HepG2 (cell line): ENCODE measurements around the gene GSC2. TPM values are rescaled to one million over a fixed set of nuclear protein-coding genes. Genes with fewer than 3 reads are reported as not detected.

Experiments
- ATRX ChIP-seq: sonication (generic); formaldehyde crosslinking; IDR thresholded peaks from 2 replicates; pipeline ENCODE4 v1.4.0; 2020; ENCODE audit warnings: missing genetic modification reagents, borderline replicate concordance
- CAMTA2 ChIP-seq: sonication (generic); formaldehyde crosslinking; IDR thresholded peaks from 2 replicates; pipeline ENCODE4 v1.4.0; 2020; ENCODE audit warnings: mild to moderate bottlenecking, missing genetic modification reagents, borderline replicate concordance
- ETS1 ChIP-seq: sonication (generic); formaldehyde crosslinking; IDR thresholded peaks from 2 replicates; pipeline ENCODE4 v1.4.0; 2020; ENCODE audit warnings: missing genetic modification reagents
- GATAD2A ChIP-seq: IDR thresholded peaks from 2 replicates; pipeline ENCODE4 v1.6.1; 2016
- HBP1 ChIP-seq: IDR thresholded peaks from 2 replicates; pipeline ENCODE4 v1.6.1; 2016; ENCODE audit warnings: low read depth, control low read depth
- KLF12 ChIP-seq: sonication (generic); formaldehyde crosslinking; IDR thresholded peaks from 2 replicates; pipeline ENCODE4 v1.4.0; 2020; ENCODE audit warnings: missing genetic modification reagents, borderline replicate concordance
- MLLT10 ChIP-seq: sonication (generic); formaldehyde crosslinking; IDR thresholded peaks from 2 replicates; pipeline ENCODE4 v1.4.0; 2020; ENCODE audit warnings: missing genetic modification reagents
- MTERF4 ChIP-seq: sonication (generic); formaldehyde crosslinking; IDR thresholded peaks from 2 replicates; pipeline ENCODE4 v1.8.0; 2023; ENCODE audit warnings: mild to moderate bottlenecking, missing genetic modification reagents
- PCBP1 ChIP-seq: fragments of 200-400 bp; formaldehyde crosslinking; IDR thresholded peaks from 2 replicates; pipeline ENCODE4 v1.6.1; 2017; ENCODE audit warnings: mild to moderate bottlenecking, low read depth, low read length, borderline replicate concordance
- SMYD3 ChIP-seq: sonication (generic); formaldehyde crosslinking; IDR thresholded peaks from 2 replicates; pipeline ENCODE4 v1.8.1; 2023; ENCODE audit warnings: mild to moderate bottlenecking, missing genetic modification reagents
- STAG1 ChIP-seq: sonication (generic); formaldehyde crosslinking; IDR thresholded peaks from 2 replicates; pipeline ENCODE4 v1.4.0; 2020; ENCODE audit warnings: missing genetic modification reagents
- TIGD3 ChIP-seq: sonication (generic); formaldehyde crosslinking; IDR thresholded peaks from 2 replicates; pipeline ENCODE4 v1.5.1; 2020; ENCODE audit warnings: mild to moderate bottlenecking, missing genetic modification reagents, borderline replicate concordance
- ZBTB21 ChIP-seq: sonication (generic); formaldehyde crosslinking; IDR thresholded peaks from 2 replicates; pipeline ENCODE4 v1.4.0; 2020; ENCODE audit warnings: missing genetic modification reagents
- ZBTB25 ChIP-seq: IDR thresholded peaks from 2 replicates; pipeline ENCODE4 v1.6.1; 2018; ENCODE audit warnings: missing genetic modification reagents
- ZNF101 ChIP-seq: sonication (generic); formaldehyde crosslinking; IDR thresholded peaks from 2 replicates; pipeline ENCODE4 v1.4.0; 2020; ENCODE audit warnings: mild to moderate bottlenecking, low read depth, missing genetic modification reagents, borderline replicate concordance
- ZNF30 ChIP-seq: sonication (generic); formaldehyde crosslinking; IDR thresholded peaks from 2 replicates; pipeline ENCODE4 v1.5.0; 2020; ENCODE audit warnings: mild to moderate bottlenecking, missing genetic modification reagents
- ZNF710 ChIP-seq: sonication (generic); formaldehyde crosslinking; IDR thresholded peaks from 2 replicates; pipeline ENCODE4 v1.5.0; 2020; ENCODE audit warnings: mild to moderate bottlenecking, missing genetic modification reagents, borderline replicate concordance
- ZNF776 ChIP-seq: sonication (generic); formaldehyde crosslinking; IDR thresholded peaks from 2 replicates; pipeline ENCODE4 v1.4.0; 2020; ENCODE audit warnings: mild to moderate bottlenecking, missing genetic modification reagents
- ZXDC ChIP-seq: sonication (generic); formaldehyde crosslinking; IDR thresholded peaks from 2 replicates; pipeline ENCODE4 v1.5.0; 2020; ENCODE audit warnings: mild to moderate bottlenecking, missing genetic modification reagents
- polyA plus RNA-seq, 8 experiments: library from polyadenylated mRNA; depleted of rRNA in 3 of 8; stranded (reverse) in 7 of 8; unstranded in 1 of 8; fragments of >200 nt; fragmentation: Illumina TruSeq in 4 of 8; extraction: Trizol in 4 of 8; gene quantifications; 2 replicates each; pipeline versions ENCODE4 v1.2.1 to v1.2.3, GENCODE V29; 2011 to 2016; ENCODE audit warnings: low read depth in 4 of 8, missing spikeins in 1 of 8, mixed read lengths in 1 of 8; ENCODE audit not compliant: insufficient read depth in 1 of 8
- total RNA-seq, 5 experiments: library from RNA; depleted of rRNA; stranded (reverse); fragments of >200 nt; fragmentation: Illumina TruSeq; extraction: Trizol; gene quantifications; 2 replicates each; pipeline ENCODE4 v1.2.3, GENCODE V29; 2016; ENCODE audit warnings: low read depth in 1 of 5

Gene GSC2
- total and polyA plus RNA-seq, 2 of the 13 experiments (the other 11 are each of a cell fraction or from before 2014, with no cell fraction given) = not detected

GRCh38 chr22:19178065-19178656 is 28.1 kb upstream of the GSC2 start (continued):
- 0 out of 2 replicates have a peak, but pooled peaks have one; percentile 25 for TF ChIP-seq PCBP1
- TF ChIP-seq ZNF101 = no peak
- TF ChIP-seq ATRX (CRISPR knock-in tag) = no peak
- no peak for TF ChIP-seq TIGD3 (CRISPR knock-in tag)
- no peak for TF ChIP-seq MLLT10 (CRISPR knock-in tag)
- no peak for TF ChIP-seq ZNF30
- TF ChIP-seq KLF12 (CRISPR knock-in tag) = no peak
- no peak for TF ChIP-seq ZBTB25
- no peak for TF ChIP-seq CAMTA2
- no peak for TF ChIP-seq HBP1
- no peak for TF ChIP-seq MTERF4
- TF ChIP-seq STAG1 (CRISPR knock-in tag) = no peak
- no peak for TF ChIP-seq GATAD2A (CRISPR knock-in tag)
- TF ChIP-seq ZNF710 (CRISPR knock-in tag) = no peak
- TF ChIP-seq ETS1 (CRISPR knock-in tag) = no peak
- TF ChIP-seq ZBTB21 (CRISPR knock-in tag) = no peak
- TF ChIP-seq SMYD3 (CRISPR knock-in tag) = no peak
- TF ChIP-seq ZXDC (CRISPR knock-in tag) = no peak
- TF ChIP-seq ZNF776 (CRISPR knock-in tag) = peak; percentile 68; the same call in 1 of the 2 replicates
